GM21528 (cell line): ENCODE measurements around the gene MIOS.
A peak's percentile ranks its signal among the peaks of the same experiment; 100 is the strongest.
"Not testable (repeated sequence)": the region's sequence is repeated elsewhere in the genome, so short reads cannot be mapped to it uniquely, and the experiment has no call there.

Experiments
- ATAC-seq: cut with Tn5 transposase; IDR thresholded peaks from one replicate; pipeline ENCODE4 v1.9.1; 2021; ENCODE audit warnings: mild to moderate bottlenecking, moderate library complexity; ENCODE audit not compliant: unreplicated experiment, low FRiP score

MIOS gene

GRCh38 chr7:7640221-7641128 is 73.8 kb downstream of the MIOS start, which contains the start of gene UMAD1:
UMAD1 (plus strand) TSS chr7:7640752; CDS start chr7:7673372, 32,620 bp downstream.
- peak; percentile 95 for ATAC-seq

DNA sequence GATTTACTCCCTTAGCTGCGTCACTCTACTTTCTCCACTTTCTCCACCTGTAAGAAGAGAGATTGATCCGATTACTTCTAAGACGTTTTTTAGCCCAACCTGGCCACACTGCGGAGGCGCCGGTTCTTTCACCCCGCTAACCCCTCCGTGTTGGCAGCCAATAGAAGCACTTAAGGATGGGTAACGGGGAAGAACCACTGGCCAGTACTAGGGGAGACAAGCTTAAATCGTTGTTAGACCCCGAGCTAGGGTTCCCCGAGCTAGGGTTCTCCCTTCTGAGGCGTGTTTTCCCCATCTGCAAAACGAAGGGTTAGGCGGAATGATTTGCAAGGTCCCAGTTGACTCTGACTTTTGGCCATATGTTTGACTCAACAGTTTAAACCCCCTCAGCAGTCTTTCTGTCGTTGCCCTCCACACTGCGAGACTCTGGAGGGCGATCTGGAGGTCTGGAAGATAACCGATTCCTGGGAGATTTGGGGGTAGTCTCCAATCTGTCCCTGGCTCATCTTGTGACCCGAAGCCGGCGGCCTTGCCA is 74.5 kb downstream of the MIOS start:
- ATAC-seq = no peak

GRCh38 chr7:7642081-7642480 is 75.4 kb downstream of the MIOS start:
- no peak for ATAC-seq

DNA sequence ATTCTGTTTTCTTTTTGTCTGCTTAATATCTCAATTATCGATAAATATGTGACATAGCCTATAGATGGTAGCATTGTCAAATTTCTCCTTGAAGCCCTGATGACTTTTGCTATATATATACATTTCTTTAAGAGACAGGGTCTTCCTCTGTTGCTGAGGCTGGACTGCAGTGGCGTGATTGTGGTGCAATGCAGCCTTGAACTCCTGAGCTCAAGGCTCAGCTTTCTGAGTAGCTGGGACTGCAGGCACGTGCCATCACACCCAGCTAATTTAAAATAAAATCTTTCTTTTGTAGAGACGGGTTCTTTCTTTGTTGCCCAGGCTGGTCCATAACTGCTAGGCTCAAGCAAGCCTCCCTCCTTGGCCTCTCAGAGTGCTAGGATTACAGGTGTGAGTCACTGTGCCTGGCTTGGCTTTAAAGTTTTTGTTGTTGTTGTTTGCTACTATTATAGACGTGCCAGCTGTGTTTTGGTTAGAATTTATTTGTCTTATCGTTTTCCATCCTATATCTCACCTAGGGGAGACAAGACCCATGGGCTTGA is 80.9 kb downstream of the MIOS start:
- ATAC-seq = no peak

DNA sequence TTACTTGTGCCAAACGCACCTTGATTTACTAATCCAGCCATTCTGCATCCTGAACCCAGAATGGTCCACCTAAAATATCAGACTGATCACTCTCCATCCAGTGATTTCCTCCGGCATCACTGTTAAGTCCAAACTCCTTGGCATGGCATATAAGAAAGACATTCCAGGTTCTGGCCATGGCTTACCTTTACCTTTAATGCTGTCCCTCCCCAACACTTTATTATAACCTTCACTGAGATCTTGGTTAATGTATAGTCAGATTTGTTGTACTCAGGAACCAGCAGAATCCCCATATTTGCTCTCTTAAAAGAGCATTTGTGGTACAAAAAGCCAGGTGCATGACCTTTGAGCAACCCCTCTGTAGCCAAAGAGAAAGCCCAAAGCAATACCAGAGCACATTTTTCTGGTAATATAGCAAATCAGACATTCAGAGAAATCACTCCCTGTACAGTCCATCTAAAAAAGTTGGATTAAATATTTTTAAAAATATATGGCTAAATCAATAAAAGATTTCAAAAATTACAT is 84.1 kb downstream of the MIOS start:
- ATAC-seq = no peak

DNA sequence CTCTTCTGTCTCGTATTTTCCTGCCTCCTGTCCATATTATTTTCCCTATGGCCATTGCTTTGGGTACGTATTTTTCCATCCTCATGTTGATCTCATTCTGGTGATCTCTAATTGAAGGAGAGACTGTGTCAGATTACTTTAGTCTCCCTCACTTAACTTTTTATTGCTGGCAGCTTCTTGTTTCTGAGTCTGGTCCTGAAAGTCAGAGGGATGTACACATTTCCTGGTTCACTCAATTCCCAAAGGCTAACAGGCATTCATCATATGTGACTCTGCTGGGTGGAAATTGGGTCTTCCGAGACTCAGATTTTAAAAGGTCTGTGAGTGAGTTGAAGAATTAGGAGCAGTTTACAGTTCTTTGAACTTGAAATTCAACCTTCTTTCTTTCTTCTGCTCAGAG is 84.8 kb downstream of the MIOS start:
- ATAC-seq = no peak

DNA sequence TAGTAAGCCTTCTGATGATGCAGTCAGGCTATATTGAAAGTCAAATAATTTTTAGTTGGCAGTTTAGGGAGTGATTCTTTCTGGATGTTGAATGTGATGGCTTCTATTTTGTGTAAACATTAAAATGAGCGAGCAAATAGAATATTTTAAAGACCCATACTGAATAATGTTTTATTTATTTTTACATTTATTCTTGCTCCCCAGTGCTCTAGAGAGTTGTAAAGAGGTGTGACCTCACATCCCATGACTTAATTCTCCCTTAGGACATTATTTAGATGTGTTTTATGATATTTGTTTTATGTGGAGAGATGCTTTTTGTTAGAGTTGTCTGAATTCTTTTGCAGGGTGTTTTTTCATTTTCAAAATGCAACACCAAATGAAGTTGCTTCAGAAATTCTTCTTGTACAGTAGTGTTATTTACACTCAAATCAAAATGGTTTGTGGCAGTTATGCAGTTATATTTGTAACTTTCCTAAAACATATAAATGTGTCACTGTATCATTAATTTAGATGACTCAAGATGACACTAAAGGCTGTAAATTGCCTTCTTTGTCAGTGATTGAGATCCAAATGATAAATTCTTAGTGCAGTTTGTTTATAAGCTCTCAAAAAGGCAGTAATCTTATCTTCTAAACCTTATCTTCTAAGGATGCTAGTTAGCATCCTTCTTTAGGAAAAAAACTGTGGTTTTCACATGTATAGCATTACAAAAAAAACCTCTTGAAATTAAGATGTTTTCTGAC is 86.3 kb downstream of the MIOS start:
- ATAC-seq = no peak

DNA sequence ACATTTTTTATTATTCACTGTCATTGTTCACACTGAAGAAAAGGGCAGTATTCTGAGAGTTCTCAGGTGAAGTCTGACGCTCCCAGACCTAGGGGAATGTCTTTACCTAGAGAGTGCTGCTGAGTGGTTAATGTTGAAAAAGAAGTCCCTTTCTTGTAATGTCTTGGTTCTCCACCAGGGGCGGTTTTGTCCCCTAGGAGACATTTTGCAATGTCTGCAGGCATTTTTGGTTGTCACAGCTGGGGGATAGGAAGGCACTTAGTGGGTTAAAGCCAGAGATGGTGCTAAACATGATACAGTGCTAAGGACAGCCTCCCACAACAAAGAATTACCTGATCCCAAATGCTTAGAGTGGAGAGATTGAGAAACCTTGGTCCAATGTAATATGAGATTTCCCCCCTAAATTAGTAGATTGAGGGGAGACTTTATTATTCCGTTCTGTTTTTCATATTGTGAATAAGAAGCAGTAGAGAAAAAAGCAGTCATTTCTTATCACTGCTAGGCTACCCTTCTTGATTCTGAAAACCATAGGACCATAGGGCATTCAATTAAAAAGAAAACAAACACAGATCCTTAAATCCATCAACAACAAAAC is 87.0 kb downstream of the MIOS start:
- ATAC-seq = no peak

- no peak for ATAC-seq
Measured at GRCh38 chr7:7654964-7655715, 88.5 kb downstream of the MIOS start.

DNA sequence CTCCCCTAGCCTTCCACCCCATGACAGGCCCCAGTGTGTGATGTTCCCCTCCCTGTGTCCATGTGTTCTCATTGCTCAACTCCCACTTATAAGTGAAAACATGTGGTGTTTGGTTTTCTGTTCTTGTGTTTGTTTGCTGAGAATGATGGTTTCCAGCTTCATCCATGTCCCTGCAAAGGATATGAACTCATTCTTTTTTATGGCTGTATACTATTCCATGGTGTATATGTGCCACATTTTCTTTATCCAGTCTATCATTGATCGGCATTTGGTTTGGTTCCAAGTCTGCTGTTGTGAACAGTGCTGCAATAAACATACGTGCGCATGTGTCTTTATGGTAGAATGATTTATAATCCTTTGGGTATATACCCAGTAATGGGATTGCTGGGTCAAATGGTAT is 89.8 kb downstream of the MIOS start:
- not testable (repeated sequence) for ATAC-seq
